ENCODE measurements around the gene PRELID3B. TPM values are rescaled to one million over a fixed set of nuclear protein-coding genes. Genes with fewer than 3 reads are reported as not detected.

Gene PRELID3B
- total RNA-seq, 6 experiments from 2014 or later: 16.3 to 37.5 (median 23.3) TPM

GRCh38 chr20:58986286-58986967, 56.2 kb downstream of the PRELID3B start:
- 85% methylated on average over 7 of the region's 9 CpGs for WGBS (ENCODE audit: insufficient coverage, low coverage, low lambda C conversion rate, missing lambda C conversion rate)
- no peak for ATAC-seq
- peaks cover 0 to 54% (median 15%) of the 10 kb centered on the region in 4 donors for H3K36me3 ChIP-seq

GRCh38 chr20:58985656-58986055, 56.9 kb downstream of the PRELID3B start:
- intact Hi-C loops (cut with DNase I): loop anchor here in 1 of 2 donors (5.0 kb wide), 1 partner anchor 232 kb away; no protein-coding TSS in a partner anchor
- no peak for ATAC-seq
- peaks cover 0 to 31% (median 3%) of the 10 kb centered on the region in 4 donors for H3K4me1 ChIP-seq
- no peak overlapping the region for H3K27ac ChIP-seq
- H3K9me3 ChIP-seq: no peaks in the 10 kb centered on the region
- DNase-seq: no peak
- no peaks in the 10 kb centered on the region for H3K27me3 ChIP-seq
- H3K4me3 ChIP-seq: no peak overlapping the region
- H3K36me3 ChIP-seq: peaks cover 0 to 46% (median 12%) of the 10 kb centered on the region in 4 donors
- 83% methylated on average over 5 of the region's 5 CpGs for WGBS (ENCODE audit: insufficient coverage, low coverage, low lambda C conversion rate, missing lambda C conversion rate)
- no peak for TF ChIP-seq CTCF (IDR thresholded peaks at IDR 0.05)
- no peak for TF ChIP-seq POLR2A (IDR thresholded peaks at IDR 0.05)

More at GRCh38 chr20:58986286-58986967, 56.2 kb downstream of the PRELID3B start:
- intact Hi-C loops (cut with DNase I): loop anchor here in 1 of 2 donors (5.0 kb wide), 1 partner anchor 231 kb away; no protein-coding TSS in a partner anchor
- peak in 1 of 3 donors; percentile 16 for DNase-seq
- TF ChIP-seq CTCF (IDR thresholded peaks at IDR 0.05) (no peak), POLR2A (IDR thresholded peaks at IDR 0.05) (no peak)
- Histone ChIP-seq H3K27ac (no peak overlapping the region), H3K9me3 (no peaks in the 10 kb centered on the region), H3K4me1 (peaks cover 0 to 37% (median 3%) of the 10 kb centered on the region in 4 donors), H3K27me3 (no peaks in the 10 kb centered on the region), H3K4me3 (no peak overlapping the region)

- H3K36me3 ChIP-seq: peaks cover 0 to 37% (median 10%) of the 10 kb centered on the region in 4 donors
- WGBS (ENCODE audit: insufficient coverage, low coverage, low lambda C conversion rate, missing lambda C conversion rate): 64% methylated on average over 4 of the region's 6 CpGs
- H3K4me3 ChIP-seq: no peak overlapping the region
- DNase-seq (peak in 1 of 3 donors; percentile 41), ATAC-seq (no peak)
- intact Hi-C loops (cut with DNase I): loop anchor here in 1 of 2 donors (5.0 kb wide), 1 partner anchor 233 kb away; no protein-coding TSS in a partner anchor
- H3K9me3 ChIP-seq: no peaks in the 10 kb centered on the region
- no peak for TF ChIP-seq CTCF (IDR thresholded peaks at IDR 0.05)
- TF ChIP-seq POLR2A (IDR thresholded peaks at IDR 0.05): no peak
- H3K27me3 ChIP-seq: no peaks in the 10 kb centered on the region
- no peak overlapping the region for H3K27ac ChIP-seq
- peaks cover 0 to 31% (median 3%) of the 10 kb centered on the region in 4 donors for H3K4me1 ChIP-seq
These were observed 57.9 kb downstream of the PRELID3B start for GRCh38 chr20:58984691-58985090.

Other genes starting within 250 kb of the PRELID3B start
- gene GNAS-AS1, start 191.9 kb downstream of the PRELID3B start, total RNA-seq: under 1 TPM in 3 of 6 experiments, not detected in 3; 0.23 to 0.37 (median 0.27) TPM
- 100 to 1,000 TPM; 254 to 400 (median 287) TPM for gene GNAS, start 190.1 kb downstream of the PRELID3B start, total RNA-seq
- 10 to 100 TPM; 31.1 to 41.4 (median 36.5) TPM for gene NELFCD, start 61.5 kb downstream of the PRELID3B start, total RNA-seq
- gene CTSZ, start 35.5 kb downstream of the PRELID3B start, total RNA-seq: 100 to 1,000 TPM; 198 to 296 (median 222) TPM
- gene TUBB1, start 23.4 kb downstream of the PRELID3B start, total RNA-seq: 1 to 10 TPM in 1 of 6 experiments, under 1 TPM in 4, not detected in 1; 0.06 to 1.5 (median 0.31) TPM
- gene ATP5F1E, start 10.5 kb downstream of the PRELID3B start, total RNA-seq: 10 to 100 TPM; 15.8 to 34.6 (median 30.5) TPM
- gene ZNF831, start 121.0 kb upstream of the PRELID3B start, total RNA-seq: under 1 TPM; 0.04 to 0.25 (median 0.07) TPM

Data from right lobe of liver (tissue), 6 donors.